SKM-1 (cell line): ENCODE measurements around the gene CDH15.
"Not testable (repeated sequence)": the region's sequence is repeated elsewhere in the genome, so short reads cannot be mapped to it uniquely, and the experiment has no call there.

Experiments
- DNase-seq: peaks from one replicate; lab custom pipeline; 2025; ENCODE audit not compliant: unreplicated experiment; lab: John Stamatoyannopoulos, UW

Gene CDH15

DNA sequence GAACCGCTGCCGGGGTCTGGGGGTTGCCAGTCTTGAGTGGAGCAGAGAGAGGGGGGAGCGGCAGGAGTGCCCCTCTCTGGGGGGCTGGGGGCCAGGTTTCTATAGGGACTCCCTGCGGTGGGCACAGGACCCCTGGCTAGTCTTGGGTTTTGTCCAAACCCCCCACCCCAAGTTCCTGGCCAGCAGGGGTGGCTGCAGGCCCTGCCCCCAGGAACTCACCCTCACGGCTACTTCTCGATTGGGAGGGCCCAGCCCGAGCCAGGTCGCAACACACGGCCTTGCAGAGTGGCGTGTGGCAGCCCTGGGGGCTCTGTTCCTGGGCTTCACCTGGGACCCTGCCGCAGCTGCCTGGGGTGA is 601 bp downstream of the CDH15 start:
- no peak for DNase-seq

DNA sequence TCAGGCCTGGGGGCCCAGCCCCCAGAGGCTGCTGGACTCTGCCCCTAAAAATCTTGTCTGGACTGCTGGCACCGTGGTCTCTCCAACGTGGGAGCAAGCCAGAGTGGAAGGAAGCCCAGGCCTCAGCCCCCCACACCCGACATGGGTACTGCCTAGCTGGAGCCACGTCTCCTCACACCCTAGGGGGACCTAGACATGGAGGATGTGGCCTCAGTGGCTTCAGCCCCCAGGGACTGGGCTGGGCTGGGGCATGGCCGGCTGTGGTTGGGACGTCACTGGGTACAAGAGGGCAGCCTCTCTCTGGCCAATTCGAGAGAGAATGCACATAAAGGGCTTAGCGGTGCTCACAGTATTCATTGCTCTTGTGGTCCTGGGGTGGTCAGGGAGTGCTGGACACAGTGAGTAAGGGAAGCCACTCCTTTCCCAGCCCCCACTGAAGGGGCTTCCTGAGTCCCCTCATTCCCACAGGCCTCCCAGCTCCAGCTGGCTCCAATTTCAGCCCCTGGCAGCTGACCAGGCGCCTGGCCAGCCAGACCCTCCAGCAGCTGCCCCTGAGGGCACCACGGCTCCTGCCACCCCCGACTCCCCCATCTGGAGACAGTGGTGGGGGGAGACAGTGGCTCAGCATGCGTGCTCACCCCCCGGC is 1.1 kb downstream of the CDH15 start:
- DNase-seq = no peak

DNA sequence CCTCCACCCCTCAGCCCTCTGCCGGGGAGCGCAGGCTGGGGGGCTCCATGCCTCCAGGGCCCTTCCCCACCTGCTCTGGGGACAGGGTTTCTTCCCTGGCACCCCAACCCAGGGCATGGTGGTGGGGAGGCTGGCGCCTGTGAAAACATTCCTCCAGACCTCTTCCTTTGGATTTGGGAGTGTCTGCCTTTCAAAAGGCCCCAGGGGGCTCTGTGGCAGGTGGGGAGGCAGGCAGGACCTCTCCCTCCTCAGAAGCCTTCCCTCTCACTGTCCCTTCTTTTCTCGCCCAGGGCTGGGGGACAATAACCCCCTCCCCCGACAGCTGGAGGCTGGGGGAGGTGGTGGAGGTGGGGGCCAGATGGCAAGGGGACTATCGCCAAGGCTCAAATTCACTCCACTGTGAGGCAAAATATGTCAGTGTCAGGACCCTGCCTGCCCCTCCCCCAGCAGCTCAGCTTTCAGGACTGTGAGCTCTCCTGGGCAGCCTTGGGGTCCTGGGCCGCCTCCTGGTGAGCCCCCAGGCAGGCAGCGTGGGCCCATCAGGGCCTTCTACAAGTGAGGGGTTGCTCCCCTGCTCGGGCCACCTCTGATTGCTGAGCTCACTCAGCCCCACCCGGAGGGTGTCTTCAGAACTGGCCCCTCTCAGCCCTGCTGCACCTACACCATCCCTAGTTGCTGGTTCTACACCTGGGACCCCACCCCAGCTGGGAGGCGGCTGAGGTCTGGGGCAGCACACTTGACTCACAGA is 1.8 kb downstream of the CDH15 start:
- DNase-seq = no peak

DNA sequence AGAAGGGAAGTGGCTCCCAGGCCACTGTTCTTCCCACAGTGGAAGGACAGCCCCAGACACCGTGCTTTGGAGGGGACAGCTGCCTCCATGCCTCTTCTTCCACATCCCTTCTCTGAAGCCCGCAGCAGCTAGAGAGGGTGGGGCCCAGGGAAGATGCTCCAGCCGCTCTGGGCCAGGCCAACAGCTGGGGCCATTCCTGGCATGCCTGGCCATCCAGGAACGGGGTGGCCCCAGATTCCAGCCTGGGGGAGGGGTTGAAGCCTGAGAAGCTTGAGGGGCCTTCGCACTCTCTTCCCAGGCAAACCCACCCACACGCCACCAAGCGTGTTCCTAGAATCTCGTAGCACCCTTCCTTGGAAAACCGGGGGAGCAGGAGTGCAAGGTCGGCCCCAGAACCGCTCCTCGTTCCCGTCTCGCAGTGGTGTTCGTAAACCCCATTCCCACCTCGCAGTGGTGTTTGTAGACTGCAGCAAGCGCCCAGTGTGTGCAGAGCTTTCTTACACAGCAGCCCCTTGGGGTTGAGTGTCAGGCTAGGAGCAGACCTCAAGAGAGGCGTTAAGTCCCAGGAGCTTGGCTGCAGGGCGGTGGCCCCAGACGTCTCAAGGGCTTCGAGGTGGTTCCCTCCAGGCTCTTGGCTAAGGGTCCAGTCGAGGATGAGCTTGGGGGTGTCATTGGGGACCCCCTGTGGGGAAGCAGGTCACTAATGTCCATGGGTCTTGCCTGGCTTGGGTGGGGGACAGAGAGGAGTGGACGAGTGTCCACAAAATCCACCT is 2.7 kb downstream of the CDH15 start:
- no peak for DNase-seq

DNA sequence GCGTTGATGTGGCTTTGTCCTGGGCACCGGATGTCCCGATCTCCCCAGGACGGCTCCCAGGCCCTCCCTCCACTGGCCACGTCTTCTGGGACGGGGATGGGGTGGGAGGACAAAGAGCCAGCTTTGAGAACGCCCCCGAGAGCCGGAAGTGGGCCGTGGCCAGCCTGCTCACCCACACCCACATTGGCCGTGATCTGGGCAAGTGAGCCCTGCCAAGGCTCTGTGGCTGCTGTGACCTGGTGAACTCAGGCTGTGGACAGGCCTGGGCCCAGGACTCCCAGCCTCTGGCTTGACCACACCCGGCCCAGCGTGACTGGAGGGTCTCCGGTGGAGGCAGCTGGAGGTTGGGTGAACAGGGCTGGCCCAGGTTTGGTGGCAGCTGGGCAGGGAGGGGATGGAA is 3.3 kb downstream of the CDH15 start:
- no peak for DNase-seq

DNA sequence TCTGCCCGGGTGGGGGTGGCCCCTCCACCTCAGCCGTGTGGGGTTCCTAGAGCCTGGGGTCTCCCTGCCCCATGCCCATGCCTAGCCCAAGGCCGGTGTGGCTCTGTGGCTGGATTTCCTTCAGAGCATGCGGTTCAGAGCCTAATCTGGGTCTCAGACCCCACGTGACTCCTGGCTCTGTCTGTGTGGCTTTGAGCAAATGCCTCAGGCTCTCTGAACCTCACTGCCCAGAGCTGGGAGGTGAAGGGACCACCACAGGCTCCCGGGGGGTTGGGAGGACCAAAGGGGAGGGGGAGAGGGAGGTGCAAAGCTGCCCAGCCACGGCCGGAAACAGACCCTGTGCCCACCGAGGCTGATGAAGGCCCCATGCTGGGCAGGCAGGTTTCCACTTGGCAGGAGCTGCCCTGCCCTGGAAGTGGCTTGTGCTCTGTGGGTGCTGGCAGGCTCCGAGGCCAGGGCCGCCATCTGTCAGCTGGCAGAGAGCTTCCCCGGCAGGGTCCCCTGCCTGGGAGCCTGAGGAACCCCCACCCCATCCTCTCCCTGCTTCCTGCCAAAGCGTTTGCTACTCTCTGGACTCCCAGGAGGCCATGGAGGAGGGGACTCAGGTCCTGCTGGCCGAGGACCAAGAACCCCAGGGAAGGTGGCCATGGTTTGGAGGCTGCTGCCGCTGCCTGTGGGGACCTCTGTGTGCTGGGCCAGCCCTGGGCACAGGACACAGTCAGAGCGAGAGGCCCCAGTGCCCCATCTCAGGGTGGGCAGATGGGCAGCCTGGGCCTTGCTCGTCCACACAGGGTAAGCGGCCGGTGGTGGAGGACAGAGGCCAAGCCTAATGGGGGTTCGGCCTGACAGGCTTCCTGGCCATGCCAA is 4.0 kb downstream of the CDH15 start:
- DNase-seq = no peak

DNA sequence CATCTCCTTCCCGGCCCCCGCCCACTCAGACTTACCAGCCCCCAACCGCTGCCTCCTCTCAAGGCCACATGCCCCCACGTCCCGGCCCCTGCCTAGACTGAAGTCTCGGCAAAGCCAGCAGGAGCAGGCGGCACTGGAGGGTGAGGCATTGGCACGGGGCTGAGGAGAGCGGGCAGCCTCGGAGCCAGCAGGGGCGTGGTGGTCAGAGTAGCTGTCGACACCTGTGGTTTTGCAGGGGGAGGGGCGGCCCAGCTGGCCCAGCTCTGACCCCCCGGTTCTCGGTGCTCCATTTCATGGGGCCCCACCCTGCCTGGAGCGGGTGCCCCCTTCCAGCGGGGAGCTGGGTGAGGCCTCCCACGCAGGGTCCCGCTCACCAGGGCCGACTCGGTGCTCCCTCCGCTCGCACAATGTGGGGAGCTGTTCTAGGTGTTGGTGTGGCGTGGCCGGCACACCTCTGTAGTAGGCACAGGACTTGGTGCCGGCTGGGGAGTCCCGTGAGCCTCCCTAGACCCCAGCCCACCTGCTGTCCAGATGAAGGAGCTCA is 4.7 kb downstream of the CDH15 start:
- no peak for DNase-seq

DNA sequence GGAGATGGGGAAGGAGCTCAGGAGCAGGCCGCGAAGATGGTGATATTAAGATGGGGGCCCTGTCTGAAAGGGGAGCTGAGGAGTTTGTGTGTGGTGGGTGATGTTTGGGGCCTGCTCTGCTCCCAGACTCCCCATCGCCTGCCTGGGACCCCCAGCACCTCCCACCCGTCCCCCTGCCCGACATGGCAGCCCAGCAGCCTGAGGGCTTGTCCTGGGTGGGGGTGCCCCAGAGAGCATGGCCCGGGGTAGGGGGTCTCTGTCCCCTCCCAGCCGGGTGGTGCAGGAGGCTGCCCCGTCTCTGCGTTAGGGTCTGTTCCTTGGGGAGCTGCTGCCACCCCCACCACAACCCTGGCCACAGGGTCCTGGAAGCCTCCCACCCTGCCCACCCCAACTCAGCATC is 5.2 kb downstream of the CDH15 start:
- no peak for DNase-seq

DNA sequence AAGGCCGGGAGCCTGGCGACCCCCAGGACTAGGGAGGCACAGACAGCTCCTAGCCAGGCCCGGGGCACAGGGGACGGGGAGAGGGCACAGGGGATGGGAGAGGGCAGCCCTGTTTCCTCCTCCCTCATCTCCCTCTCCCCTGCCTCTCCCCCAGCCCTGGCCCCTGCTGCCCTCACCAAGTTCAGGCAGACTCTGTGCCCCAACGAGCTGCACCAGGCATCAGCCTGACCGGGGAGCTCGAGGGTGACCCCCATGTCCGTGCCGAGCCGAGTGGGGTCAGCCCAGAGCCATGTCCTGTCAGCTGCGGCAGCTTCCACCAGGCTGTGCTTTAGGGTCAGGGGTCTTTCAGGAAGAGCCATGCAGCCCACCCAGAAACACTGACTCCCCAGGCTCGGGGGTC is 6.0 kb downstream of the CDH15 start:
- no peak for DNase-seq

DNA sequence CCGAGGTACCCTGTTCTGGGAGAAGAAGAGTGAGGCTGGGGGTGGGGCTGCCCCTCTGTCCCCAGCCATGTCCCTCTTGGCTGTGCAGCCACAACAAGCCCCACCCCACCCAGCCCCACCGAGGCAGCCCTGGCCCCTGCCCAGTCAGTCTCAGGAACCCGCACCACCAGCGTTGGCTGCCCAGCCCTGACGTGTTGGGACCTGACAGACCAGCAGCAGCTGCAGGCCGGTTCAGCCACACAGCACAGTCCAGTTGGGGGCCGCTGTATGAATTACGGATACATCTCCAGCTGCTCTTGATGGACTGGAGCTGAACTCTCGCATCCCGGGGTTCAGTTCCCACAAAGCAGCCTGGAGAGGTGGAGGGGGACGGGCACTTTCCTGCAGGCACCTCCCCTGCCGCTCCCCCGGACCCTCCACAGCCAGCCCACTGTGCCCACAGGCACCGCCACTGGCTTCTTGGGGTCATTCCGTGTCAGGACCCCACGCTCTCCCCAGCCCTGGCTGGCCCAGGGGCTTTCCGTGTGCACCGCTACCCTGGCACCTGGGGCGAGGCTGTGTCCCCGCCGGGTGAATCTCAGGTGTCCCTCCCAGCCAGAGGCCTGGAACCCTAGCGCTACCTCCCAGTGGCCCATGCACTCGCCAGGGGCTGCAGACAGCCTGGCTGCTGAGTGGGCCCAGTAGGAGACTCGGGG is 7.1 kb downstream of the CDH15 start:
- no peak for DNase-seq

DNA sequence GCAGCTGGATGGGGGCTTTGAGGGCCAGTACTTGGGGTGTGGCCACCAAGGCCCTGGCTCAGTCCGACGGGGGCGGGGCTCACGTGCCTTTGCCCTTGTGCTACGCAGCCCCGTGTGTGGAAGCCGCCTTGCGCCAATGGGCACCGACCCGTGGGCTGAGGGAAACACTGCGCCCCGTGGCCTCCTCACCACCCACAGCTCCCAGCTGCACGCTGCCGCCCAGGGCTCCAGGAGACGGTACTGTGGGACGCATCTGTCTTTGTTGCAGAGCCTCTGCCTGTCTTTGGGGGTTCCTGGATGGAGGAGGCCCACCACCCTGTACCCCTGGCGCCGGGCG is 7.6 kb downstream of the CDH15 start:
- DNase-seq = no peak

DNA sequence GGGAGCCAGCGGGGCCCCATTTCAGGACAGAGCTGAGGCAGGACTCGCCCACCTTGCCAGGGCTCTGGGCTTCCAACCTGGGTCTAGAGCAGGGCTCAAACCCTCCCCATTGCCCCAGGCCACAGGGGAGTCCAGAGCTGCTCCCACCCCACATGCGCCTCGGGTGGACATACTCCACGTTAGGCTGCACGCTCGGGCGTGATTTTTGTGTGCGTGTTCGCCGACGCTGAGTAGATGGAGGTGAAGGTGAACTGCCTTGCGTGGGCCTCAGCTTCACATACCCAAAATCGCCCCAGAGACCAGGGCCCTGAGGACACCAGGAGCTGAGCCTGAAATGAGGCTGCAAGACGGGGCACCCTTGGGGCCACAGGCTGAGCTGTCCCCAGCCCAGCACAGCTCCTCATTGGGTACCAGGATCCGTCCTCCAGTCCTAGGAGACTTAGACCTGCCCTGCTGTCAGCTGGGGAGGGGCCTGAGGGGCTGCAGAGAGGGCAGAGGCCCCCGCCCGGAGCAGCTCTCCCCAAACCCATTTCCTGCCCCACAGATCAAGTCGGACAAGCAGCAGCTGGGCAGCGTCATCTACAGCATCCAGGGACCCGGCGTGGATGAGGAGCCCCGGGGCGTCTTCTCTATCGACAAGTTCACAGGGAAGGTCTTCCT is 8.2 kb downstream of the CDH15 start:
- DNase-seq = no peak

DNA sequence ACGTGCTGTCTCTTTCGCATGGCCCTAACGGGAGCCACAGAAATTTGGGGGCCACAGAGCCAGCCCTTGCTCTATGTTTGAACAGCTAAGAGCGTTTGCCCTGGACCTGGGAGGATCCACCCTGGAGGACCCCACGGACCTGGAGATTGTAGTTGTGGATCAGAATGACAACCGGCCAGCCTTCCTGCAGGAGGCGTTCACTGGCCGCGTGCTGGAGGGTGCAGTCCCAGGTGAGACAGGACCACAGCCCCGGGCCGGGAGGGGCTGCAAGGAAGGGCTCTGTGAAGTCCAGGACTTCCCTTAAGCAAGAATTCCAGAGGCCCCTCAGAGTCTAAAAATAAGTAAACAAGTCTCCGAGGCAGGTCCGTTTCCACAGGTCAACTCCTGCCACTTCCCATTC is 11.9 kb downstream of the CDH15 start:
- no peak for DNase-seq

DNA sequence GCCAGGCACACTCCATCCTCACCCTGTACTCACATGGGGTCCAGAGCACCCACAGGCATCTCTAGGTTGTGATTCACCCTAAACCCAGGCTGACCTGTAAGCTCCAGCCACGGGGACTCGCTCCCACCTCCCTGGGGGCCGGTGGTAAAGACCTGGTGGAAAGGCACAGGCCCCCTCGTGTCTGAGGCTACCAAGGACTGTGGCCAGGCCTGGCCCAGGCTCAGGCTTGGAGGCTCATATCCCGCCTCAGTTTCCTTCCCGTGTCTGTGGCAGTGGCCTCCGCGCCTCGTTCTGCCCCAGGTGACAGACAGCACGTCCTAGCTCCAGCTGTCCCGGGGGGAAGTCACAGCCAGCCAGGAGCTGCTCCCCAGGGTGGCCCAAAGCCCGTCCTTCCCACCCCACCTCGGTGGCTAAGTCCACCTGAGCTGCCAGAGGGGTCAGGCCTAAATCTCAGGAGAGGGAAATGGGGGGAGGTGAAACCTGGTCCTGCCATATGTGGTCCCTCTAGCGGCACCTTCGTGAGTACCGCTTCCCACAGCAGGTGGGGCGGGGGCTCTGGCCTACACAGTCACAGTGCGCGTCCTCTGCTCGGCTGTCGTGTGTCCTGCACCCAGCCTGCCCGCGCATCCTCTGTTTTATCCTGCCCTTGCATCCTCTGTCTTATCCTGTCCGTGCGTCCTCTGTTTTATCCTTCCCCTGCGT is 12.6 kb downstream of the CDH15 start:
- no peak for DNase-seq

DNA sequence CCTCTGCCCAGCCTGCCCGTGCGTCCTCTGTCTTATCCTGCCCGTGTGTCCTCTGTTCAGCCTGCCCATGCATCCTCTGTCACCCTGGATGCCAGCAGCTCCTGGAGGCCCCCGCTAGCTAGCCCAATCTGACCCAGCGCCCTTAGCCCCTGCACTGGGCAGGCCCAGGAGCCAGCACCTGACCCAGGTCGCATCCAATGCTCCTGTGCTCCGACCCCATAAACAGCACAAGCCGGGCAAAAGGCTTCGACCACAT is 13.1 kb downstream of the CDH15 start:
- no peak for DNase-seq

DNA sequence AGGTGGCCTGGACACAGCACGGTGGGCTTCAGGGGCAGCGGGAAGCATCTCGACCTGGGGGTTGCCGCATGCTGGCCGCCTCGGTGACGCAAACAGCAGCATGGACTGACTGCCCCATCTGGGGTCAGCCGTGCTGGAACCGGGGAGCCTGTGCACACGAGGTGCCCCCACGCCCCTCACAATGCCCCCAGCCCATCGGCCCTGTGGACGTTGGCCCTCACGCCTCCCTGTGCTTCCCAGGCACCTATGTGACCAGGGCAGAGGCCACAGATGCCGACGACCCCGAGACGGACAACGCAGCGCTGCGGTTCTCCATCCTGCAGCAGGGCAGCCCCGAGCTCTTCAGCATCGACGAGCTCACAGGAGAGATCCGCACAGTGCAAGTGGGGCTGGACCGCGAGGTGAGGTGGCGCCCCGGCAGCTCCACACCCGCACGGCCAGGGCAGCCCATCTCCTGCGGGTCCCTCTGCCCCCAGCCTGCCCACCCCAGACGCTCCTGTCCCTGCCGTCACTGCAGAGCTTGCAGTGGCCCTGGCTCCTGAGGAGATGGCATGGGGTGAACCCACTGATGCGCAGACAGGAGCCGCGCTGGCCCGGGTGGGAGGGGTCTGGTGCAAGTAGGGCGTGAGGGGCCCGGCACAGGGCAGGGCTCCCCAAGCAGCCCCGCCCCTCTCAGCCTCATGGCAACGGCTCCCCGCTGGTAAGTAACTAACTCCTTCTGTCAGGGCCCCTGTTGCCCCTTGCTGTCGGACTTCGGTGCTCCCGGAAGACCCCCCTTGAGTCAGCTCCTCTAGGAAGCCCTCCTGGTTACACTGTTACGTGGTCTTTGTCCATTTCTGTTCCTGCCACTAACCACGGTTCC is 13.6 kb downstream of the CDH15 start:
- no peak for DNase-seq

DNA sequence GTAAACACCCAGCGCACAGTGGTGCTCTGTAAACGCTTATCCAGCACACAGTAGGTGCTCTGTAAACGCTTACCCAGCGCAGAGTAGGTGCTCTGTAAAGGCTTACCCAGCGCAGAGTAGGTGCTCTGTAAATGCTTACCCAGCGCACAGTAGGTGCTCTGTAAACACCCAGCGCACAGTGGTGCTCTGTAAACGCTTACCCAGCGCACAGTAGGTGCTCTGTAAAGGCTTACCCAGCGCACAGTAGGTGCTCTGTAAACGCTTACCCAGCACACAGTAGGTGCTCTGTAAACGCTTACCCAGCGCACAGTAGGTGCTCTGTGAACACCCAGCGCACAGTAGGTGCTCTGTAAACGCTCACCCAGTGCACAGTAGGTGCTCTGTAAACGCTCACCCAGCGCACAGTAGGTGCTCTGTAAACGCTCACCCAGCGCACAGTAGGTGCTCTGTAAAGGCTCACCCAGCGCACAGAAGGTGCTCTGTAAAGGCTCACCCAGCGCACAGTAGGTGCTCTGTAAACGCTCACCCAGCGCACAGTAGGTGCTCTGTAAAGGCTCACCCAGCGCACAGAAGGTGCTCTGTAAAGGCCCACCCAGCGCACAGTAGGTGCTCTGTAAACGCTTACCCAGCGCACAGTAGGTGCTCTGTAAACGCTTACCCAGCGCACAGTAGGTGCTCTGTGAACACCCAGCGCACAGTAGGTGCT is 14.5 kb downstream of the CDH15 start:
- not testable (repeated sequence) for DNase-seq

DNA sequence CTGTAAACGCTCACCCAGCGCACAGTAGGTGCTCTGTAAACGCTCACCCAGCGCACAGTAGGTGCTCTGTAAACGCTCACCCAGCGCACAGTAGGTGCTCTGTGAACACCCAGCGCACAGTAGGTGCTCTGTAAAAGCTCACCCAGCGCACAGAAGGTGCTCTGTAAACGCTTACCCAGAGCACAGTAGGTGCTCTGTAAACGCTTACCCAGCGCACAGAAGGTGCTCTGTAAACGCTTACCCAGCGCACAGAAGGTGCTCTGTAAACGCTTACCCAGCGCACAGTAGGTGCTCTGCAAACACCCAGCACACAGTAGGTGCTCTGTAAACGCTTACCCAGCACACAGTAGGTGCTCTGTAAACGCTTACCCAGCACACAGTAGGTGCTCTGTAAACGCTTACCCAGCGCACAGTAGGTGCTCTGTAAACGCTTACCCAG is 15.1 kb downstream of the CDH15 start:
- DNase-seq = not testable (repeated sequence)
